Nephron (organoid): ENCODE measurements around the gene WNT5B.
A peak's percentile ranks its signal among the peaks of the same experiment; 100 is the strongest.
"Not testable (repeated sequence)": the region's sequence is repeated elsewhere in the genome, so short reads cannot be mapped to it uniquely, and the experiment has no call there.

Experiments used
- H3K27ac Mint-ChIP-seq, 3 experiments: 2 replicates each; pipeline ENCODE4 v1.8.0; 2020; ENCODE audit warnings: mixed read lengths in 3 of 3, mild to moderate bottlenecking in 2 of 3, moderate library complexity in 1 of 3
- H3K27me3 Mint-ChIP-seq: 2 replicates; pipeline ENCODE4 v1.8.0; 2021; ENCODE audit warnings: low read depth, mild to moderate bottlenecking, moderate library complexity, mixed read lengths
- H3K36me3 Mint-ChIP-seq: 2 replicates; pipeline ENCODE4 v1.8.0; 2020; ENCODE audit warnings: low read depth, mixed read lengths
- H3K4me1 Mint-ChIP-seq: 2 replicates; pipeline ENCODE4 v1.8.0; 2020; ENCODE audit warnings: mixed read lengths
- H3K4me3 Mint-ChIP-seq, 3 experiments: 2 replicates each; pipeline ENCODE4 v1.8.0; 2020; ENCODE audit warnings: mild to moderate bottlenecking in 3 of 3, mixed read lengths in 3 of 3, moderate library complexity in 2 of 3
- H3K9me3 Mint-ChIP-seq: 2 replicates; pipeline ENCODE4 v1.8.0; 2020; ENCODE audit warnings: mixed read lengths
- CTCF ChIP-seq, 3 experiments: fragments of 200-600 bp; sonication (generic); IDR thresholded peaks; one replicate each; pipeline ENCODE4 v1.5.0; 2021; ENCODE audit warnings: antibody characterized with exemption in 3 of 3; ENCODE audit not compliant: unreplicated experiment in 3 of 3

Gene WNT5B

GRCh38 chr12:1594261-1595025 is 34.6 kb upstream of the WNT5B start, which contains the start of gene FBXL14:
Gene FBXL14, minus strand, starts transcription at chr12:1594581. Its CDS starts 515 bp downstream, at chr12:1594066.
- H3K36me3 Mint-ChIP-seq = no peaks in the 10 kb centered on the region
- no peak for TF ChIP-seq CTCF (IDR thresholded peaks at IDR 0.05; ENCODE audit: unreplicated experiment in 3 of 3)
- H3K27ac Mint-ChIP-seq = peak within 1 kb of the TSS; percentile 78 to 96 (median 93)
- no peaks in the 10 kb centered on the region for H3K27me3 Mint-ChIP-seq
- peak within 1 kb of the TSS; percentile 91 to 93 (median 91) for H3K4me3 Mint-ChIP-seq
- H3K4me1 Mint-ChIP-seq = peaks cover 45% of the 10 kb centered on the region
- H3K9me3 Mint-ChIP-seq = no peaks in the 10 kb centered on the region

GRCh38 chr12:1595026-1595561 is 33.9 kb upstream of the WNT5B start:
- peak overlapping the region; percentile 88 to 93 (median 89) for H3K4me3 Mint-ChIP-seq
- no peaks in the 10 kb centered on the region for H3K27me3 Mint-ChIP-seq
- H3K9me3 Mint-ChIP-seq = no peaks in the 10 kb centered on the region
- peaks cover 38% of the 10 kb centered on the region for H3K4me1 Mint-ChIP-seq
- TF ChIP-seq CTCF (IDR thresholded peaks at IDR 0.05; ENCODE audit: unreplicated experiment in 3 of 3) = no peak
- H3K36me3 Mint-ChIP-seq = no peaks in the 10 kb centered on the region
- peak overlapping the region; percentile 78 to 96 (median 93) for H3K27ac Mint-ChIP-seq

DNA sequence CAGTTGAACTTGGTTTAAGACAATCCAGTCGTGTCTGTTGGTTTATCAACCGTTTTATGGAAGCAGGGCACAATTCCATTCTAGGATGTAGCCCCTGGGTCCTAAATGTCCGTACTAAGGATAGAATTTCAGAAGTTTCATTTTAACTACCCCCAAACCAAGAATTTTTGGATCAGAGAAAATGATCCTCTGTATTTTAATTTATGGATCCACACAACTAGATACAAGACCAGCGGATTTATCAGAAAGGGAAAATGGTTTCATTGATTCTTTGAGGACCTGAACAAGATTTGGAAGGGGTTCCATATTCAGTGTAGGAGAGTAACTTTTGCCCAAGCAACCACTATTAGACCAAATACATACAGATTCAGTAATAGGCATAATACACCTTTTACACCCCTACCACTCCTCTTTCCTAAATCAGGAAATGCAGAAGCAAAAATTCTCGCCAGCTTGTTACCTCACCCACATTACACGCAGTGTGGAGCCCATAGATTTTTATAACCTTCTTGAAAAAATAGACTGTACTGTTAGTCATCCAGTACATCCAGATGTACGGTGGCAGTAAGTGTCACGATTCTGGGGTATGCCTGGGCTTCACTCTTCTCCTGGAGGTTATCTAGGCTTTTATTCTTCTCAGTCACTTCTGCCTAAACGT is 33.2 kb upstream of the WNT5B start:
- Mint-ChIP-seq H3K4me3 (peak overlapping the region; percentile 88 to 93 (median 89)), H3K9me3 (no peaks in the 10 kb centered on the region), H3K4me1 (peaks cover 31% of the 10 kb centered on the region), H3K27me3 (no peaks in the 10 kb centered on the region), H3K27ac (peak overlapping the region; percentile 78 to 96 (median 93)), H3K36me3 (no peaks in the 10 kb centered on the region)
- no peak for TF ChIP-seq CTCF (IDR thresholded peaks at IDR 0.05; ENCODE audit: unreplicated experiment in 3 of 3)

GRCh38 chr12:1598757-1599156 is 30.3 kb upstream of the WNT5B start:
- H3K4me1 Mint-ChIP-seq = peaks cover 12% of the 10 kb centered on the region
- H3K36me3 Mint-ChIP-seq = no peaks in the 10 kb centered on the region
- TF ChIP-seq CTCF (IDR thresholded peaks at IDR 0.05; ENCODE audit: unreplicated experiment in 3 of 3) = no peak
- no peak overlapping the region for H3K27ac Mint-ChIP-seq
- H3K27me3 Mint-ChIP-seq = no peaks in the 10 kb centered on the region
- H3K4me3 Mint-ChIP-seq = no peak overlapping the region
- no peaks in the 10 kb centered on the region for H3K9me3 Mint-ChIP-seq

GRCh38 chr12:1602706-1603105 is 26.3 kb upstream of the WNT5B start:
- H3K4me3 Mint-ChIP-seq, H3K36me3 Mint-ChIP-seq, H3K27me3 Mint-ChIP-seq, H3K9me3 Mint-ChIP-seq, H3K27ac Mint-ChIP-seq: not testable (repeated sequence)
- H3K4me1 Mint-ChIP-seq = peaks cover 27% of the 10 kb centered on the region

GRCh38 chr12:1603269-1603993 is 25.6 kb upstream of the WNT5B start:
- H3K9me3 Mint-ChIP-seq = no peaks in the 10 kb centered on the region
- H3K27me3 Mint-ChIP-seq = no peaks in the 10 kb centered on the region
- TF ChIP-seq CTCF (IDR thresholded peaks at IDR 0.05; ENCODE audit: unreplicated experiment in 3 of 3) = no peak
- H3K36me3 Mint-ChIP-seq = no peaks in the 10 kb centered on the region
- peaks cover 33% of the 10 kb centered on the region for H3K4me1 Mint-ChIP-seq
- no peak overlapping the region for H3K4me3 Mint-ChIP-seq
- no peak overlapping the region for H3K27ac Mint-ChIP-seq
